SK-N-SH treated with all-trans-retinoic acid at 6 μM for 48 hours (cell line): ENCODE measurements around the gene ZNF350.

Experiments
- ARNTL ChIP-seq: fragments of 450-650 bp; formaldehyde crosslinking; IDR thresholded peaks from 2 replicates; pipeline ENCODE4 v1.5.0; 2020; ENCODE audit warnings: low read depth, mild to moderate bottlenecking, moderate library complexity, borderline replicate concordance
- BACH2 ChIP-seq: fragments of 250-450 bp; sonication (Bioruptor Pico); IDR thresholded peaks from 2 replicates; pipeline ENCODE4 v1.9.0; 2021; ENCODE audit warnings: mild to moderate bottlenecking, borderline replicate concordance
- CREB5 ChIP-seq: fragments of 250-450 bp; sonication (Bioruptor Pico); IDR thresholded peaks from 2 replicates; pipeline ENCODE4 v1.5.1; 2020; ENCODE audit warnings: low read depth, mild to moderate bottlenecking, moderate library complexity
- PATZ1 ChIP-seq: fragments of 250-450 bp; sonication (Bioruptor Pico); IDR thresholded peaks from 2 replicates; pipeline ENCODE4 v1.8.0; 2020; ENCODE audit warnings: mild to moderate bottlenecking, moderate library complexity, borderline replicate concordance
- RARB ChIP-seq: fragments of 250-450 bp; sonication (Bioruptor Pico); IDR thresholded peaks from 2 replicates; pipeline ENCODE4 v1.8.0; 2021; ENCODE audit warnings: mild to moderate bottlenecking, moderate library complexity
- ZFP30 ChIP-seq: fragments of 450-650 bp; formaldehyde crosslinking; IDR thresholded peaks from 2 replicates; pipeline ENCODE4 v1.5.0; 2022; ENCODE audit warnings: mild to moderate bottlenecking, moderate library complexity
- ZNF565 ChIP-seq: fragments of 450-650 bp; formaldehyde crosslinking; conservative IDR thresholded peaks from 2 replicates; pipeline ENCODE4 v1.5.0; 2020; ENCODE audit warnings: low read depth, mild to moderate bottlenecking, moderate library complexity
- ZNF70 ChIP-seq: fragments of 450-650 bp; formaldehyde crosslinking; IDR thresholded peaks from 2 replicates; pipeline ENCODE4 v1.5.0; 2020; ENCODE audit warnings: mild to moderate bottlenecking, moderate library complexity
- TF ChIP-seq, protein P1 (sequence below): fragments of 250-450 bp; sonication (Bioruptor Pico); IDR thresholded peaks from 2 replicates; pipeline ENCODE4 v1.5.0; 2020; ENCODE audit warnings: mild to moderate bottlenecking, moderate library complexity

- no peak for TF ChIP-seq ZNF70
- TF ChIP-seq PATZ1 (CRISPR knock-in tag): no peak
- no peak for TF ChIP-seq BACH2 (CRISPR knock-in tag)
- TF ChIP-seq CREB5 (CRISPR knock-in tag): no peak
- TF ChIP-seq, protein P1, sequence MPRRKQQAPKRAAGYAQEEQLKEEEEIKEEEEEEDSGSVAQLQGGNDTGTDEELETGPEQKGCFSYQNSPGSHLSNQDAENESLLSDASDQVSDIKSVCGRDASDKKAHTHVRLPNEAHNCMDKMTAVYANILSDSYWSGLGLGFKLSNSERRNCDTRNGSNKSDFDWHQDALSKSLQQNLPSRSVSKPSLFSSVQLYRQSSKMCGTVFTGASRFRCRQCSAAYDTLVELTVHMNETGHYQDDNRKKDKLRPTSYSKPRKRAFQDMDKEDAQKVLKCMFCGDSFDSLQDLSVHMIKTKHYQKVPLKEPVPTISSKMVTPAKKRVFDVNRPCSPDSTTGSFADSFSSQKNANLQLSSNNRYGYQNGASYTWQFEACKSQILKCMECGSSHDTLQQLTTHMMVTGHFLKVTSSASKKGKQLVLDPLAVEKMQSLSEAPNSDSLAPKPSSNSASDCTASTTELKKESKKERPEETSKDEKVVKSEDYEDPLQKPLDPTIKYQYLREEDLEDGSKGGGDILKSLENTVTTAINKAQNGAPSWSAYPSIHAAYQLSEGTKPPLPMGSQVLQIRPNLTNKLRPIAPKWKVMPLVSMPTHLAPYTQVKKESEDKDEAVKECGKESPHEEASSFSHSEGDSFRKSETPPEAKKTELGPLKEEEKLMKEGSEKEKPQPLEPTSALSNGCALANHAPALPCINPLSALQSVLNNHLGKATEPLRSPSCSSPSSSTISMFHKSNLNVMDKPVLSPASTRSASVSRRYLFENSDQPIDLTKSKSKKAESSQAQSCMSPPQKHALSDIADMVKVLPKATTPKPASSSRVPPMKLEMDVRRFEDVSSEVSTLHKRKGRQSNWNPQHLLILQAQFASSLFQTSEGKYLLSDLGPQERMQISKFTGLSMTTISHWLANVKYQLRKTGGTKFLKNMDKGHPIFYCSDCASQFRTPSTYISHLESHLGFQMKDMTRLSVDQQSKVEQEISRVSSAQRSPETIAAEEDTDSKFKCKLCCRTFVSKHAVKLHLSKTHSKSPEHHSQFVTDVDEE (CRISPR knock-in tag): no peak
- no peak for TF ChIP-seq RARB (CRISPR knock-in tag)
- no peak for TF ChIP-seq ZFP30 (CRISPR knock-in tag)
- TF ChIP-seq ARNTL (CRISPR knock-in tag): no peak
- no peak for TF ChIP-seq ZNF565 (CRISPR knock-in tag)
These were observed 7.5 kb upstream of the ZNF350 start for GRCh38 chr19:51994048-51994644.
